Measurements from ENCODE around the gene MEIOSIN. TPM values are rescaled to one million over a fixed set of nuclear protein-coding genes. Genes with fewer than 3 reads are reported as not detected.
A peak's percentile ranks its signal among the peaks of the same experiment; 100 is the strongest.

Gene MEIOSIN
- total and polyA plus RNA-seq, 2 of the 4 experiments (the other 2 are of a cell fraction): not detected

DNA sequence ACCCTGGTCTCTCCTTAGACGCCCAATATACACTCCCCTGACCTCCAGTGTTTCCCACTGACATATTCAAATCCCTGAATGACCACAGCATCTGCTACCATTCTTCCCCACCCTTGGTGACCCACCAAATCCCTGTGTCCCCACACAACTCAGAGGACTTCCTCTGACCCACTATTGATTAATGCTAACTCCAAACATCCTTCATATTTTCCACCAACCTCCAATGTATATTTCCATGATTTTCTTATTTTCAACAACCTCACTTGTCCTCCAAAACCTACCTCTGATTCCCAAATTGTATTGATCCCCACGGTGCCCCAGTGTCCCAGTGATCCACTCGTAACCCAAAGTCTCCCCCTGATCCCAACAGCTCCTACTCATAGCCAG lies 59.9 kb downstream of the MEIOSIN start:
- no peak for TF ChIP-seq RCOR1 (IDR thresholded peaks at IDR 0.05; ENCODE audit: insufficient replicate concordance, low read length)
- TF ChIP-seq POLR2A (IDR thresholded peaks at IDR 0.05; ENCODE audit: low read depth, low read length): no peak
- no peak for TF ChIP-seq SMC3 (IDR thresholded peaks at IDR 0.05; ENCODE audit: low read depth, low read length)
- TF ChIP-seq CHD1 (IDR thresholded peaks at IDR 0.05; ENCODE audit: low read depth, low read length): no peak
- TF ChIP-seq, protein P1, sequence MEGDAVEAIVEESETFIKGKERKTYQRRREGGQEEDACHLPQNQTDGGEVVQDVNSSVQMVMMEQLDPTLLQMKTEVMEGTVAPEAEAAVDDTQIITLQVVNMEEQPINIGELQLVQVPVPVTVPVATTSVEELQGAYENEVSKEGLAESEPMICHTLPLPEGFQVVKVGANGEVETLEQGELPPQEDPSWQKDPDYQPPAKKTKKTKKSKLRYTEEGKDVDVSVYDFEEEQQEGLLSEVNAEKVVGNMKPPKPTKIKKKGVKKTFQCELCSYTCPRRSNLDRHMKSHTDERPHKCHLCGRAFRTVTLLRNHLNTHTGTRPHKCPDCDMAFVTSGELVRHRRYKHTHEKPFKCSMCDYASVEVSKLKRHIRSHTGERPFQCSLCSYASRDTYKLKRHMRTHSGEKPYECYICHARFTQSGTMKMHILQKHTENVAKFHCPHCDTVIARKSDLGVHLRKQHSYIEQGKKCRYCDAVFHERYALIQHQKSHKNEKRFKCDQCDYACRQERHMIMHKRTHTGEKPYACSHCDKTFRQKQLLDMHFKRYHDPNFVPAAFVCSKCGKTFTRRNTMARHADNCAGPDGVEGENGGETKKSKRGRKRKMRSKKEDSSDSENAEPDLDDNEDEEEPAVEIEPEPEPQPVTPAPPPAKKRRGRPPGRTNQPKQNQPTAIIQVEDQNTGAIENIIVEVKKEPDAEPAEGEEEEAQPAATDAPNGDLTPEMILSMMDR (conservative IDR thresholded peaks at IDR 0.05; ENCODE audit: low read depth, low read length): no peak
- no peak for TF ChIP-seq FOS (IDR thresholded peaks at IDR 0.05; ENCODE audit: low read depth, low read length)
- no peak for TF ChIP-seq MXI1 (IDR thresholded peaks at IDR 0.05; ENCODE audit: borderline replicate concordance, low read depth, low read length)
- ATAC-seq (ENCODE audit: low read depth) (no peak), DNase-seq (no peak)
- Histone ChIP-seq H3K4me1 (ENCODE audit: control insufficient read depth, insufficient read depth, low read length) (peaks cover 6% of the 10 kb centered on the region), H3K9ac (ENCODE audit: low read depth, low read length) (no peak overlapping the region), H3K18ac (ENCODE audit: low read depth, low read length) (no peak overlapping the region), H2BK20ac (ENCODE audit: low read depth, low read length) (no peak overlapping the region), H3K56ac (ENCODE audit: extremely low read depth, insufficient read depth, low read length) (no peak overlapping the region), H2AK9ac (replicated peaks; ENCODE audit: low read depth, low read length, poor library complexity) (no peak overlapping the region), H3K9me1 (ENCODE audit: insufficient read depth, low read length) (peaks cover 5% of the 10 kb centered on the region), H4K8ac (ENCODE audit: low read depth in 2 of 2, low read length in 2 of 2) (no peak overlapping the region), H4K5ac (ENCODE audit: low read depth, low read length) (no peak overlapping the region), H4K20me1 (ENCODE audit: insufficient read depth, low read length) (peaks cover 4% of the 10 kb centered on the region; the same call in 1 of the 2 replicates), H3K27ac (ENCODE audit: insufficient read depth, low read length) (no peak overlapping the region), H3K4me2 (ENCODE audit: low read depth, low read length) (no peak overlapping the region; the same call in 1 of the 2 replicates), H3K14ac (replicated peaks; ENCODE audit: low read depth, low read length) (no peak overlapping the region), H3K36me3 (ENCODE audit: control insufficient read depth, insufficient read depth, low read length) (peaks cover 18% of the 10 kb centered on the region), H3K4ac (ENCODE audit: low read depth, low read length) (no peak overlapping the region), H3K79me1 (ENCODE audit: low read depth in 1 of 2, low read length in 2 of 2) (peaks cover 10 to 37% of the 10 kb centered on the region in 2 experiments), H3K27me3 (ENCODE audit: control insufficient read depth, insufficient read depth, low read length) (no peaks in the 10 kb centered on the region), H2BK15ac (ENCODE audit: low read depth, low read length) (no peak overlapping the region), H2AFZ (replicated peaks; ENCODE audit: low read length, poor library complexity) (peak overlapping the region; percentile 67), H3K9me3 (ENCODE audit: control insufficient read depth, insufficient read depth, low read length) (no peaks in the 10 kb centered on the region), H3K23ac (ENCODE audit: low read depth, low read length) (no peak overlapping the region), H4K91ac (ENCODE audit: insufficient read depth, low read depth, low read length) (no peak overlapping the region), H2AK5ac (ENCODE audit: low read depth, low read length) (no peak overlapping the region; the same call in 1 of the 2 replicates), H3K4me3 (ENCODE audit: insufficient read depth, low read depth, low read length) (no peak overlapping the region), H2BK5ac (ENCODE audit: low read depth, low read length, poor library complexity, severe bottlenecking) (no peak overlapping the region), H2BK120ac (ENCODE audit: low read depth, low read length) (no peak overlapping the region)
- ChIA-PET CTCF (no interaction called here), POLR2A (ENCODE audit: unreplicated experiment) (interaction anchor here (0.7 to 1.5 kb wide), 4 partner anchors 8 to 24 kb away, joined by 5 to 13 read pairs (median 7); partner anchors contain the start of genes DMPK and SIX5)
- in situ Hi-C loops (cut with MboI; ENCODE audit: low sequenced_read_pairs): no loop called here
- BruUV-seq (replicated peaks): no TSS peak
- dilution Hi-C loops (cut with HindIII; ENCODE audit: low sequenced_read_pairs, unreplicated experiment): no loop called here
- WGBS, 2 experiments (ENCODE audit: extremely low coverage in 2 of 2, insufficient read length in 1 of 2): 33% methylated on average over 3 of the region's 3 CpGs; no CpG with 5 or more reads in 1 of the 2 experiments
- intact Hi-C loops (cut with micrococcal nuclease): no loop called here
